Smooth muscle cell of the pulmonary artery (primary cell): Measurements from ENCODE around the gene HMGCLL1. TPM values are rescaled to one million over a fixed set of nuclear protein-coding genes. Genes with fewer than 3 reads are reported as not detected.

Experiments
- total RNA-seq: library from RNA; depleted of rRNA; stranded (reverse); fragments of >200 nt; gene quantifications from 2 replicates; pipeline ENCODE4 v1.2.3, GENCODE V29; 2014

Gene HMGCLL1
- 0.07 TPM in 1 of 2 replicates, not detected in the other for total RNA-seq

DNA sequence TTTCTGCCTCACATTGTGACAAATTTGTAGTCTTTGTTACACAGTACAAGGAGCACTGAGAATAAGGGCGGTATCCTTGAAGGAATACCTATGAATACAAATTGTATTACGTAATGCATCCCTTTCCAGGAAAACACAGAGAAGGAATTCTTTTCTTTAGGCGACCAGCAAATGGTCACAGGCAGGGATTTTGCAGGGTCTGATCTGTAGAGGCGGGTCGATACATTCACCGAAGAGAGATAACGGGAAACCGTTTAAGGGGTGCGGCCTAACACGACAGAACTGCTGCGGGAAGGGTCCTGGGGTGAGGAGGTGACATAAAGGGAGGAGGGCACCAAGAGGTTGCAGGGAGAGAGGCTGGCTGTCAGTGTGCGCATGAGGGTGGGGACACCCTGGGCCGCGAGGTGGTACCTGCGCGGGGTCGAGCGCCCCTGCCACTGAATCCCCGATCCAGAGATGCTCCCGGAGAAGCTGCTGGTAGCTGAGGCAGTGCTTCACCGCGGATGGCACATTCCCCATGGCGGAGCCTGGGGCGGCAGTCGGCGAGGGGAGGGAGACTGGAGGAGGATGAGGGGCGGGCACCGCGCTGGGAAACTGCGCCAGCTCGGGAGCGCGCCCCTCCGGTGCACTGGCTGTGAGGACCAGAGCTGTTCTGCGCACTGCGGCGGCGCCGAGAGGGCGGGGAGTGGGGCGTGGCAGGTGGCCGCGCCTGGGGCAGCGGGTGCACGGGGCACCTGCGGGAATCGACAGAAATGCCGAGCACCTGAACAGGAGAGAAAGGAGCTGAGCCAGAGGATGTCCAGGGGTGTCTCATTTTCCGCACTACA lies at the start of gene HMGCLL1:
Gene HMGCLL1, minus strand, starts transcription at position 656 of the 827 bp plus-strand sequence. Its CDS starts 137 bp downstream, at position 519.

